ENCODE data around the gene PTPRG. TPM values are rescaled to one million over a fixed set of nuclear protein-coding genes. Genes with fewer than 3 reads are reported as not detected.

Gene PTPRG
- total and polyA plus RNA-seq, 7 donors = 0.69 to 76.3 (median 62.7) TPM

- intact Hi-C loops (cut with DNase I) = no loop called here
- TF ChIP-seq POLR2AphosphoS5 (IDR thresholded peaks at IDR 0.05) = no peak
- no peak for TF ChIP-seq EP300 (IDR thresholded peaks at IDR 0.05)
- Histone ChIP-seq H3K27ac (no peak overlapping the region), H3K4me1 (peaks cover 0 to 14% (median 4%) of the 10 kb centered on the region in 4 donors), H3K27me3 (no peaks in the 10 kb centered on the region), H3K9me3 (peaks cover 0 to 3% (median 0%) of the 10 kb centered on the region in 4 donors), H3K36me3 (no peaks in the 10 kb centered on the region), H3K4me3 (no peak overlapping the region)
- no peak for DNase-seq
- 75 to 89% methylated on average over 4 of the region's 4 CpGs for WGBS, 2 donors
Observed at GRCh38 chr3:62169906-62170660, 608.7 kb downstream of the PTPRG start.

DNA sequence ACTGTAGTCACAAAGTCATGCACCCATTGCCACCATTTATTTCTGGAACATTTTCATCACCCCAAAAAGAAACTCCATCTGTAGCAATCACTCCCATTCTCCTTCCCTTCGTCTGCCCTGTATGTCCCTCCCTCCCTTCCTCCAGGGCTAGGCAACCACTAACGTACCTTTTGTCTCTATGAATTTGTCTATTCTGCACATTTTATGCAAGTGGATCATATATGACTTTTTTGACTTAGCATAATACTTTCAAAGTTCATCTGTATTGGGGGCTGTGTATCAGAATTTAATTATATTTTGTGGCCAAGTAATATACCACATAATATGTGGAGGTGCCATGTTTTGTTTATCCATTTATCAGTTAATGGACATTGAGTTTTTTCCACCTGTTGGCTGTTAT lies 610.4 kb downstream of the PTPRG start:
- WGBS, 2 donors = 90 to 93% methylated on average over 2 of the region's 2 CpGs
- intact Hi-C loops (cut with DNase I) = no loop called here
- no peak overlapping the region for H3K27ac ChIP-seq
- TF ChIP-seq POLR2A (IDR thresholded peaks at IDR 0.05) = no peak
- no peak for TF ChIP-seq POLR2AphosphoS5 (IDR thresholded peaks at IDR 0.05)
- no peak for TF ChIP-seq EP300 (IDR thresholded peaks at IDR 0.05)
- TF ChIP-seq, protein P1, sequence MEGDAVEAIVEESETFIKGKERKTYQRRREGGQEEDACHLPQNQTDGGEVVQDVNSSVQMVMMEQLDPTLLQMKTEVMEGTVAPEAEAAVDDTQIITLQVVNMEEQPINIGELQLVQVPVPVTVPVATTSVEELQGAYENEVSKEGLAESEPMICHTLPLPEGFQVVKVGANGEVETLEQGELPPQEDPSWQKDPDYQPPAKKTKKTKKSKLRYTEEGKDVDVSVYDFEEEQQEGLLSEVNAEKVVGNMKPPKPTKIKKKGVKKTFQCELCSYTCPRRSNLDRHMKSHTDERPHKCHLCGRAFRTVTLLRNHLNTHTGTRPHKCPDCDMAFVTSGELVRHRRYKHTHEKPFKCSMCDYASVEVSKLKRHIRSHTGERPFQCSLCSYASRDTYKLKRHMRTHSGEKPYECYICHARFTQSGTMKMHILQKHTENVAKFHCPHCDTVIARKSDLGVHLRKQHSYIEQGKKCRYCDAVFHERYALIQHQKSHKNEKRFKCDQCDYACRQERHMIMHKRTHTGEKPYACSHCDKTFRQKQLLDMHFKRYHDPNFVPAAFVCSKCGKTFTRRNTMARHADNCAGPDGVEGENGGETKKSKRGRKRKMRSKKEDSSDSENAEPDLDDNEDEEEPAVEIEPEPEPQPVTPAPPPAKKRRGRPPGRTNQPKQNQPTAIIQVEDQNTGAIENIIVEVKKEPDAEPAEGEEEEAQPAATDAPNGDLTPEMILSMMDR (IDR thresholded peaks at IDR 0.05) = no peak
- H3K36me3 ChIP-seq = no peaks in the 10 kb centered on the region
- peaks cover 0 to 11% (median 4%) of the 10 kb centered on the region in 4 donors for H3K4me1 ChIP-seq
- H3K4me3 ChIP-seq = no peak overlapping the region
- H3K9me3 ChIP-seq = peaks cover 0 to 3% (median 0%) of the 10 kb centered on the region in 4 donors
- H3K27me3 ChIP-seq = no peaks in the 10 kb centered on the region
- no peak for DNase-seq

DNA sequence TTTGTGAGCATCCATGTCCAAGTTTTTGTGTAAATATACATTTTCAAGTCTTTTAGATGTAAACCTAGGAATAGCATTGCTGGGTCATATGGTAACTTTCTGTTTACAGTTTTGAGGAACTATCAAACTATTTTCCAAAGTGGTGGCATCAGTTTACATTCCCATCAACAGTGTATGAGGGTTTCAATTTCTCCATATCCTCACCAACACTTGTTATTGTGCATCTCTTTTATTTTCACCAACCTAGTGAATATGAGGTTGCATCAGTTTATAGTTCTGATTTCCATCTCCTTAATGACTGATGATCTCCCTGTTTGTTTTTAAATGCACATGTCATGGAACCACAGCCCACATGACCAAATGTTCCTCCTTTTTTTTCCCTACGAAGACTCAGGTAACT lies 610.8 kb downstream of the PTPRG start:
- peaks cover 0 to 7% (median 2%) of the 10 kb centered on the region in 4 donors for H3K4me1 ChIP-seq
- TF ChIP-seq EP300 (IDR thresholded peaks at IDR 0.05) (no peak), POLR2A (IDR thresholded peaks at IDR 0.05) (no peak), POLR2AphosphoS5 (IDR thresholded peaks at IDR 0.05) (no peak)
- TF ChIP-seq, protein P1 (IDR thresholded peaks at IDR 0.05) = no peak
- intact Hi-C loops (cut with DNase I) = no loop called here
- no peaks in the 10 kb centered on the region for H3K36me3 ChIP-seq
- WGBS, 2 donors = 93 to 94% methylated on average over 1 of the region's 1 CpG
- H3K9me3 ChIP-seq = peaks cover 0 to 3% (median 0%) of the 10 kb centered on the region in 4 donors
- H3K27ac ChIP-seq = no peak overlapping the region
- H3K27me3 ChIP-seq = no peaks in the 10 kb centered on the region
- no peak overlapping the region for H3K4me3 ChIP-seq
- no peak for DNase-seq

GRCh38 chr3:62173939-62174515 lies 612.7 kb downstream of the PTPRG start:
- no peak overlapping the region for H3K27ac ChIP-seq
- peaks cover 0 to 3% (median 0%) of the 10 kb centered on the region in 4 donors for H3K9me3 ChIP-seq
- intact Hi-C loops (cut with DNase I) = no loop called here
- H3K27me3 ChIP-seq = no peaks in the 10 kb centered on the region
- no peaks in the 10 kb centered on the region for H3K4me1 ChIP-seq
- H3K36me3 ChIP-seq = no peaks in the 10 kb centered on the region
- DNase-seq = no peak
- no peak overlapping the region for H3K4me3 ChIP-seq
- TF ChIP-seq, protein P1 (IDR thresholded peaks at IDR 0.05) = no peak
- TF ChIP-seq POLR2AphosphoS5 (IDR thresholded peaks at IDR 0.05) (no peak), POLR2A (IDR thresholded peaks at IDR 0.05) (no peak), EP300 (IDR thresholded peaks at IDR 0.05) (no peak)
- 82 to 90% methylated on average over 7 of the region's 7 CpGs for WGBS, 2 donors

DNA sequence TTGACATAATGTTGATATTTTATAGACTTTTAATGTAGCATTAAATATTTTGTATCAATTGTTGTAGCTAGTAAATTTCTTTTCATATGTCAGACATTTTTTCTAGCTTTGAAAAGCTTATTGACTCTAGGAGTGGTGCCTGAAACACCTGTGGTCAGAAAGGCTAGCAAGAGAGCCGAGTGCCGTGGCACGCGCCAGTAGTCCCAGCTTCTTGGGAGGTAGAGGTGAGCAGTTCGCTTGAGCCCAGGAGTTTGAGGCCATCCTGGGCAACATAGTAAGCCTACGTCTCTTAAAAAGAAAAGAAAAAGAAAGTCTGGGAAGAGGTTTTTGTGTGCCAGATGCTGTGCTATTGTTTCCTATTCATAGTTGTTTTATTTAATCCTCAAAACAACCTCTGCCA lies 613.8 kb downstream of the PTPRG start:
- TF ChIP-seq POLR2AphosphoS5 (IDR thresholded peaks at IDR 0.05) = no peak
- TF ChIP-seq, protein P1 (IDR thresholded peaks at IDR 0.05) = no peak
- TF ChIP-seq EP300 (IDR thresholded peaks at IDR 0.05) = no peak
- no peak for TF ChIP-seq POLR2A (IDR thresholded peaks at IDR 0.05)
- DNase-seq = no peak
- 93 to 97% methylated on average over 6 of the region's 6 CpGs for WGBS, 2 donors
- H3K27me3 ChIP-seq = no peaks in the 10 kb centered on the region
- no peak overlapping the region for H3K27ac ChIP-seq
- intact Hi-C loops (cut with DNase I) = no loop called here
- H3K36me3 ChIP-seq = no peaks in the 10 kb centered on the region
- no peak overlapping the region for H3K4me3 ChIP-seq
- H3K4me1 ChIP-seq = no peaks in the 10 kb centered on the region
- H3K9me3 ChIP-seq = peaks cover 0 to 3% (median 0%) of the 10 kb centered on the region in 4 donors
